IMR-90 (cell line): ENCODE results near the gene HUS1B. TPM values are rescaled to one million over a fixed set of nuclear protein-coding genes. Genes with fewer than 3 reads are reported as not detected.

Experiments
- ATAC-seq: fragments of 200-7000 bp; cut with Tn5 transposase; 2 replicates; pipeline ENCODE4 v1.9.1; 2020; ENCODE audit warnings: low read depth, mild to moderate bottlenecking, moderate library complexity
- BruUV-seq: library from RNA; stranded (reverse); fragments of 400-500 nt; replicated peaks from 2 replicates; lab custom pipeline; 2021; lab: Mats Ljungman, UMichigan
- CTCF ChIA-PET: fragments of 300-600 bp; formaldehyde crosslinking; extraction: SDS; loops from one replicate; lab custom pipeline; 2021; ENCODE audit warnings: antibody characterized with exemption; lab: Yijun Ruan, JAX
- POLR2A ChIA-PET: fragments of 300-600 bp; sonication (Branson Sonifier 250); formaldehyde crosslinking; loops from one replicate; lab custom pipeline; 2022; ENCODE audit warnings: antibody characterized with exemption; ENCODE audit not compliant: unreplicated experiment; lab: Charles Lee
- DNase-seq: peaks from one replicate; pipeline ENCODE4 v3.0.0; 2013
- H2AFZ ChIP-seq: replicated peaks from 2 replicates; pipeline ENCODE3; 2013; ENCODE audit warnings: low read length, mild to moderate bottlenecking; ENCODE audit not compliant: poor library complexity
- H2AK5ac ChIP-seq: 2 replicates; pipeline ENCODE4 v1.6.1; 2013; ENCODE audit warnings: low read depth, low read length, inconsistent platforms
- H2AK9ac ChIP-seq: replicated peaks from 2 replicates; pipeline ENCODE3; 2013; ENCODE audit warnings: mild to moderate bottlenecking, low read depth, low read length, moderate library complexity; ENCODE audit not compliant: poor library complexity
- H2BK120ac ChIP-seq: 2 replicates; pipeline ENCODE4 v1.6.1; 2013; ENCODE audit warnings: low read depth, low read length, inconsistent platforms
- H2BK15ac ChIP-seq: 3 replicates; pipeline ENCODE4 v1.6.1; 2013; ENCODE audit warnings: low read depth, low read length, inconsistent platforms
- H2BK20ac ChIP-seq: 2 replicates; pipeline ENCODE4 v1.6.1; 2013; ENCODE audit warnings: low read depth, mild to moderate bottlenecking, inconsistent platforms, low read length, moderate library complexity
- H2BK5ac ChIP-seq: 2 replicates; pipeline ENCODE4 v1.6.1; 2013; ENCODE audit warnings: mild to moderate bottlenecking, low read depth, low read length, inconsistent platforms; ENCODE audit not compliant: poor library complexity, severe bottlenecking
- H3K14ac ChIP-seq: replicated peaks from 2 replicates; pipeline ENCODE4 v1.6.1; 2013; ENCODE audit warnings: low read depth, low read length, inconsistent platforms
- H3K18ac ChIP-seq: 2 replicates; pipeline ENCODE4 v1.6.1; 2013; ENCODE audit warnings: low read depth, low read length, control low read depth
- H3K23ac ChIP-seq: 2 replicates; pipeline ENCODE4 v1.6.1; 2013; ENCODE audit warnings: low read depth, low read length, inconsistent platforms
- H3K27ac ChIP-seq: 2 replicates; pipeline ENCODE4 v1.5.1; 2013; ENCODE audit warnings: mild to moderate bottlenecking, control low read depth, low read length; ENCODE audit not compliant: insufficient read depth
- H3K27me3 ChIP-seq: 2 replicates; pipeline ENCODE4 v1.6.1; 2013; ENCODE audit warnings: low read length; ENCODE audit not compliant: control insufficient read depth, insufficient read depth
- H3K36me3 ChIP-seq: 2 replicates; pipeline ENCODE4 v1.6.1; 2013; ENCODE audit warnings: low read length, mixed read lengths; ENCODE audit not compliant: control insufficient read depth, insufficient read depth
- H3K4ac ChIP-seq: 2 replicates; pipeline ENCODE4 v1.6.1; 2013; ENCODE audit warnings: low read depth, low read length, inconsistent platforms
- H3K4me1 ChIP-seq: 2 replicates; pipeline ENCODE4 v1.6.1; 2013; ENCODE audit warnings: low read length, mixed read lengths; ENCODE audit not compliant: control insufficient read depth, insufficient read depth
- H3K4me2 ChIP-seq: 2 replicates; pipeline ENCODE4 v1.6.1; 2013; ENCODE audit warnings: low read depth, mild to moderate bottlenecking, control low read depth, low read length, moderate library complexity
- H3K4me3 ChIP-seq: 2 replicates; pipeline ENCODE4 v1.5.1; 2013; ENCODE audit warnings: low read depth, mild to moderate bottlenecking, control low read depth, low read length, moderate library complexity; ENCODE audit not compliant: insufficient read depth
- H3K56ac ChIP-seq: 2 replicates; pipeline ENCODE4 v1.6.1; 2013; ENCODE audit warnings: low read length, inconsistent platforms; ENCODE audit not compliant: insufficient read depth; ENCODE audit errors: extremely low read depth
- H3K79me1 ChIP-seq, 2 experiments: 2 replicates each; pipeline ENCODE4 v1.6.1; 2013; ENCODE audit warnings: low read length in 2 of 2, inconsistent platforms in 1 of 2, low read depth in 1 of 2
- H3K9ac ChIP-seq: 2 replicates; pipeline ENCODE4 v1.6.1; 2013; ENCODE audit warnings: low read depth, low read length, control low read depth
- H3K9me1 ChIP-seq: 2 replicates; pipeline ENCODE4 v1.6.1; 2013; ENCODE audit warnings: low read length, inconsistent platforms; ENCODE audit not compliant: insufficient read depth
- H3K9me3 ChIP-seq: 2 replicates; pipeline ENCODE4 v1.6.1; 2013; ENCODE audit warnings: low read length; ENCODE audit not compliant: control insufficient read depth, insufficient read depth
- H4K20me1 ChIP-seq: 2 replicates; pipeline ENCODE4 v1.6.1; 2013; ENCODE audit warnings: low read length, inconsistent platforms; ENCODE audit not compliant: insufficient read depth
- H4K5ac ChIP-seq: 2 replicates; pipeline ENCODE4 v1.6.1; 2013; ENCODE audit warnings: mild to moderate bottlenecking, low read depth, low read length, control low read depth
- H4K8ac ChIP-seq, 2 experiments: 2 replicates each; pipeline ENCODE4 v1.6.1; 2013; ENCODE audit warnings: low read depth in 2 of 2, low read length in 2 of 2, control low read depth in 1 of 2, inconsistent platforms in 1 of 2
- H4K91ac ChIP-seq: 2 replicates; pipeline ENCODE4 v1.6.1; 2013; ENCODE audit warnings: low read depth, low read length, inconsistent platforms; ENCODE audit not compliant: insufficient read depth
- BHLHE40 ChIP-seq: fragments of 150-350 bp; IDR thresholded peaks from 2 replicates; pipeline ENCODE4 v1.6.1; 2016; ENCODE audit warnings: mild to moderate bottlenecking, low read depth, low read length
- CEBPB ChIP-seq: IDR thresholded peaks from 2 replicates; pipeline ENCODE4 v1.6.1; 2012; ENCODE audit warnings: low read depth, low read length, improper control_type of control experiment
- CHD1 ChIP-seq: IDR thresholded peaks from 2 replicates; pipeline ENCODE4 v1.6.1; 2012; ENCODE audit warnings: low read depth, low read length, improper control_type of control experiment
- CTCF ChIP-seq: conservative IDR thresholded peaks from 2 replicates; pipeline ENCODE4 v1.5.1; 2012; ENCODE audit warnings: mild to moderate bottlenecking, low read depth, low read length, improper control_type of control experiment
- ELK1 ChIP-seq: fragments of 150-350 bp; IDR thresholded peaks from 2 replicates; pipeline ENCODE4 v1.6.1; 2016; ENCODE audit warnings: low read depth, mild to moderate bottlenecking, low read length, moderate library complexity, borderline replicate concordance
- FOS ChIP-seq: fragments of 150-350 bp; IDR thresholded peaks from 2 replicates; pipeline ENCODE4 v1.6.1; 2016; ENCODE audit warnings: low read depth, low read length
- MAFK ChIP-seq: IDR thresholded peaks from 2 replicates; pipeline ENCODE4 v1.6.1; 2012; ENCODE audit warnings: low read depth, low read length, improper control_type of control experiment
- MAZ ChIP-seq: IDR thresholded peaks from 2 replicates; pipeline ENCODE4 v1.6.1; 2012; ENCODE audit warnings: low read depth, mild to moderate bottlenecking, low read length, improper control_type of control experiment, moderate library complexity, borderline replicate concordance
- MXI1 ChIP-seq: IDR thresholded peaks from 2 replicates; pipeline ENCODE4 v1.6.1; 2012; ENCODE audit warnings: low read depth, mild to moderate bottlenecking, low read length, moderate library complexity, borderline replicate concordance
- NFE2L2 ChIP-seq: fragments of 150-350 bp; IDR thresholded peaks from 2 replicates; pipeline ENCODE4 v1.6.1; 2016; ENCODE audit warnings: low read depth, mild to moderate bottlenecking, low read length
- POLR2A ChIP-seq: IDR thresholded peaks from 2 replicates; pipeline ENCODE4 v1.6.1; 2012; ENCODE audit warnings: mild to moderate bottlenecking, low read depth, low read length
- RAD21 ChIP-seq: IDR thresholded peaks from 2 replicates; pipeline ENCODE4 v1.6.1; 2012; ENCODE audit warnings: low read length, improper control_type of control experiment
- RCOR1 ChIP-seq: IDR thresholded peaks from 2 replicates; pipeline ENCODE4 v1.6.1; 2012; ENCODE audit warnings: mild to moderate bottlenecking, low read length, improper control_type of control experiment; ENCODE audit not compliant: insufficient replicate concordance
- RFX5 ChIP-seq: IDR thresholded peaks from 2 replicates; pipeline ENCODE4 v1.8.0; 2012; ENCODE audit warnings: low read depth, mild to moderate bottlenecking, low read length, moderate library complexity
- SMC3 ChIP-seq: fragments of 150-350 bp; IDR thresholded peaks from 2 replicates; pipeline ENCODE4 v1.6.1; 2016; ENCODE audit warnings: low read depth, mild to moderate bottlenecking, antibody characterized with exemption, low read length, moderate library complexity
- USF2 ChIP-seq: fragments of 150-350 bp; IDR thresholded peaks from 2 replicates; pipeline ENCODE4 v1.6.1; 2017; ENCODE audit warnings: mild to moderate bottlenecking, antibody characterized with exemption, low read length, low read depth
- WGBS, 2 experiments: methylation state at CpG; one replicate each; pipeline versions ENCODE4 v1.1.5 to v1.1.7; 2013; ENCODE audit warnings: missing lambda C conversion rate in 2 of 2; ENCODE audit not compliant: insufficient read length in 1 of 2; ENCODE audit errors: extremely low coverage in 2 of 2; 5-methylcytosine and 5-hydroxymethylcytosine counted together
- dilution Hi-C: fragments of 300-500 bp; cut with HindIII; formaldehyde crosslinking; loops from one replicate; pipeline ENCODE4 v1.14.3; 2018; ENCODE audit warnings: low sequenced_read_pairs; ENCODE audit not compliant: unreplicated experiment
- in situ Hi-C: fragments of 300-500 bp; cut with MboI; formaldehyde crosslinking; loops from 3 replicates; pipeline ENCODE4 v1.14.3; 2019; ENCODE audit warnings: low sequenced_read_pairs, inconsistent platforms, mixed read lengths
- intact Hi-C: fragments of 100-400 bp; cut with micrococcal nuclease; formaldehyde crosslinking; loops from 2 replicates; pipeline ENCODE4 v1.10.0; 2022
- polyA plus RNA-seq, 3 experiments: library from polyadenylated mRNA; depleted of rRNA; stranded (reverse); fragments of >200 nt; gene quantifications; 2 replicates each; pipeline ENCODE4 v1.2.3, GENCODE V29; 2012; ENCODE audit warnings: low replicate concordance in 1 of 3
- total RNA-seq: library from RNA; depleted of rRNA; stranded (reverse); fragments of >200 nt; gene quantifications from 2 replicates; pipeline ENCODE4 v1.2.3, GENCODE V29; 2012

HUS1B gene
- total and polyA plus RNA-seq, 2 of the 4 experiments (the other 2 are of a cell fraction): 0.36 to 0.39 TPM

GRCh38 chr6:706146-706545 lies 49.2 kb upstream of the HUS1B start:
- Histone ChIP-seq H2BK15ac (no peak overlapping the region), H2BK5ac (no peak overlapping the region), H3K14ac (no peak overlapping the region), H3K9me1 (peaks cover 6% of the 10 kb centered on the region), H3K9ac (no peak overlapping the region), H2AK9ac (no peak overlapping the region), H2BK120ac (no peak overlapping the region), H4K20me1 (no peaks in the 10 kb centered on the region), H3K36me3 (no peaks in the 10 kb centered on the region), H3K4me2 (no peak overlapping the region), H4K8ac (no peak overlapping the region), H3K27ac (no peak overlapping the region), H4K91ac (no peak overlapping the region), H3K56ac (no peak overlapping the region), H3K18ac (no peak overlapping the region), H2AK5ac (no peak overlapping the region), H3K23ac (no peak overlapping the region), H3K4me1 (0 out of 2 replicates have a peak, but pooled peaks cover 1% of the 10 kb centered on the region), H2AFZ (peak overlapping the region; percentile 44), H3K4ac (no peak overlapping the region), H3K9me3 (no peaks in the 10 kb centered on the region), H4K5ac (no peak overlapping the region), H3K79me1 (0 out of 4 replicates have a peak, but pooled peaks cover 0 to 4% of the 10 kb centered on the region in 2 experiments), H3K27me3 (no peaks in the 10 kb centered on the region; the same call in 1 of the 2 replicates), H3K4me3 (no peak overlapping the region), H2BK20ac (no peak overlapping the region)
- DNase-seq (no peak), ATAC-seq (no peak)
- intact Hi-C loops (no loop called here), in situ Hi-C loops (no loop called here), dilution Hi-C loops (no loop called here)
- no TSS peak for BruUV-seq
- ChIA-PET POLR2A (no interaction called here), CTCF (interaction anchor here (3.2 kb wide), 1 partner anchor 16 kb away, joined by 11 read pairs; no protein-coding TSS in a partner anchor)
- TF ChIP-seq CEBPB: no peak
- TF ChIP-seq BHLHE40: no peak
- no peak for TF ChIP-seq CHD1
- no peak for TF ChIP-seq ELK1
- no peak for TF ChIP-seq MAFK
- TF ChIP-seq RCOR1: no peak
- TF ChIP-seq MXI1: no peak
- TF ChIP-seq MAZ: no peak
- no peak for TF ChIP-seq RFX5
- no peak for TF ChIP-seq SMC3
- TF ChIP-seq FOS: no peak
- TF ChIP-seq RAD21: no peak
- TF ChIP-seq USF2: no peak
- TF ChIP-seq CTCF: no peak
- no peak for TF ChIP-seq POLR2A
- TF ChIP-seq NFE2L2: no peak
- no CpG with 5 or more reads among the region's 6 CpGs for WGBS, 2 experiments
